Measurements from ENCODE around the gene SLC25A34.

The SLC25A34 gene

GRCh38 chr1:15714406-15715136, 21.5 kb upstream of the SLC25A34 start:
- DNase-seq (ENCODE audit: low read depth): peak; percentile 31

- DNase-seq (ENCODE audit: low read depth): no peak
Observed at GRCh38 chr1:15717418-15718125, 18.5 kb upstream of the SLC25A34 start.

DNA sequence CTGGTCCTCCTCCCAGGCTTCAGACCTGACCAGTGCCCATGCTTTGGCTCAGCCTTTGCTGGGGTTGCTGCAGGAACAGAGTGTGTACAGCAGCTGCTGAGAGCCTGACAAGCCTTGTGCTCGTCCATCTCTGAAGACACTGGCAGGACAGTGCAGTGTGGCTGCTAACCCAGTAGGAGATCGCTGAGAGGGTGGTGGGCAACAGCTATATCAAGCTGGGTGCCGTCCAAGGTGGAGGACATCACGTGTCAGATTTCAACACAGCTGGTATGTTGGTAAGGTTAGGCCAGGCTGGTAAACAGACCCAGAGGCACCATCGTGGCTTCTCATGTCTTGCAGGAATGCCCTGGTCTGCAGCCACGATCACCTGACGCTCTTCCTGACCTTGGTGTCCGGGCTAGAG, 17.9 kb upstream of the SLC25A34 start:
- no peak for DNase-seq (ENCODE audit: low read depth)

- no peak for DNase-seq (ENCODE audit: low read depth)
Observed at GRCh38 chr1:15719381-15720120, 16.5 kb upstream of the SLC25A34 start.

- DNase-seq (ENCODE audit: low read depth): no peak
Observed at GRCh38 chr1:15720861-15721260, 15.2 kb upstream of the SLC25A34 start.

DNA sequence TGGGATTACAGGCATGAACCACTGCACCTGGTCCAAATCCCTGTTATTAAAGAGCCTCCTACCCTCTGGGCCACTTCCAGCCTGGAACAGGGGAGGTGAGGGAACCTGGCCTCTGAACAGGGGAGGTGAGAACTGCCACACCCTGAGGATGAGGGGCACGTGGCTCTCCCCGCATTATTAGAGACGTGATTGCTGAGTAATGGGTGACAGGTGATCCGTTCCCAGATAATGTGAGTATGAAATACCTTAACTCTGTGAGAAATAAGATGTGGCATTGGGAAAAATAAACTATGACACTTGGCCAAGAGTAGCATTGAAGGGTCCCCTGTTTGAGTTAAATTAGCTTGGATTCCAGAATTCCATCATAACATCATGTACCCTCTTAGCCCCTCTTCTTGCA, 13.6 kb upstream of the SLC25A34 start:
- no peak for DNase-seq (ENCODE audit: low read depth)

GRCh38 chr1:15722836-15723532, 13.1 kb upstream of the SLC25A34 start:
- DNase-seq (ENCODE audit: low read depth): no peak

DNA sequence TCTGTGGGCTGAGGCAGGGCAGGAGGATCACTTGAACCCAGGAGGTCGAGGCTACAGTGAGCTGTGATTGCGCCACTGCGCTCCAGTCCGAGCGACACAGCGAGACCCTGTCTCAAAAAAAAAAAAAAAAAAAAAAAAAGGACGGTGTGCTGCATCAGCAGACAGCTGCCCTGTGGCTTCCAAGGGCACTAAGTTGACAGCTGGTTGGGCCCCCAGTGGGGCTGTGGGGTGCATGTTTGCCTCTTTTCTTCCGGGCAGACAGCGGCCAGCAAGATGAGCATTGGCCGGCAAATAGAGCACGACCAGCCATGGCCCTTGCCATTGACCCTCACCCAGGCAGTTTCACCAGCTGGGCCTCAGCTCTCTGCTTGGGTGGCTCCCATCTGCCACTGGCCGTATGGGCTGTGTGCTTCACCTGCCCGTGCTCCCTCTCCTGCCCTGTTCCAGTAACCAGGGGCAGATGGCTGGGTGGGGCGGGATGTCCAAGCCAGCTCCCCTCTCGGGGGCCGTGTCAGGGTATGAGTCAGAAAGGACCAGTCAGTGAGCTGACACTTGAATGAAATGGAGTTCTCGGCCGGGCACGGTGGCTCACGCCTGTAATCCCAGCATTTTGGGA, 12.3 kb upstream of the SLC25A34 start:
- DNase-seq (ENCODE audit: low read depth): no peak

- no peak for DNase-seq (ENCODE audit: low read depth)
Observed at GRCh38 chr1:15724949-15725880, 10.8 kb upstream of the SLC25A34 start.

DNA sequence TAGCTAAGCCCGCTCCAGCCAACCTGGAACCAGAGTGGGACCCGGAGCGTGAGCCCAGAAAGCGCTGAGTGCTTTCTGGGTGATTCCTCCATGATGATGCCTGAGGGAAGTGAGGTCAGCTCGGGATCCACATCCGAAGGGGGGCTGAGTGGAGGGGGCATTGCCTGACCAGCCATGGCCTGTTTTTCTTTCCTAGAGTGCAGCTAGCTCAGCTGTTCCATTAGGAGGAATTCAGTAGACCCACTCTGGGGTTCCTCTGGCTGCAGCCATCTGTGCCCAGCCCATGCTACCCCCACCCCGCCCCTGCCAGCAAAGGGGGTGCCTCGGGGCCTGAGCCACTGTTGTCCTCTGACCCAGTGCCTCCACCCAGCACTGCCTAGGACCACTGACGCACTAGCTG, 9.6 kb upstream of the SLC25A34 start:
- no peak for DNase-seq (ENCODE audit: low read depth)

GRCh38 chr1:15727021-15727420, 9.0 kb upstream of the SLC25A34 start:
- no peak for DNase-seq (ENCODE audit: low read depth)

DNA sequence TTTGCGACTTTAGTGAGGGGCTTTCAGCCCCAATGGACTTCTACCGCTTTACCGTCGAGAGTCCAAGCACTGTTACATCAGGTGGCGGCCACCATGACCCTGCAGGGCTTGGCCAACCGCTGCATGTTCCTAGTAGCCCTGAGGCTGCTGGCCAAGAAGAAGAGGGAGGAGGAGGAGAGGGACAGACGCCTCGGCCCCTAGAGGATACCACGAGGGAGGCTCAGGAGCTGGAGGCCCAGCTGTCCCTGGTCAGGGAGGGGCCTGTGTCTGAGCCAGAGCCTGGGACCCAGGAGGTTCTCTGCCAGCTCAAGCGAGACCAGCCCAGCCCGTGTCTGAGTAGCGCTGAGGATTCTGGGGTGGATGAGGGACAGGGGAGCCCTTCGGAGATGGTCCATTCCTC, 8.6 kb upstream of the SLC25A34 start:
- no peak for DNase-seq (ENCODE audit: low read depth)

- no peak for DNase-seq (ENCODE audit: low read depth)
Observed at GRCh38 chr1:15727866-15728534, 8.1 kb upstream of the SLC25A34 start.

GRCh38 chr1:15728937-15729657, 7.0 kb upstream of the SLC25A34 start:
- DNase-seq (ENCODE audit: low read depth): no peak

DNA sequence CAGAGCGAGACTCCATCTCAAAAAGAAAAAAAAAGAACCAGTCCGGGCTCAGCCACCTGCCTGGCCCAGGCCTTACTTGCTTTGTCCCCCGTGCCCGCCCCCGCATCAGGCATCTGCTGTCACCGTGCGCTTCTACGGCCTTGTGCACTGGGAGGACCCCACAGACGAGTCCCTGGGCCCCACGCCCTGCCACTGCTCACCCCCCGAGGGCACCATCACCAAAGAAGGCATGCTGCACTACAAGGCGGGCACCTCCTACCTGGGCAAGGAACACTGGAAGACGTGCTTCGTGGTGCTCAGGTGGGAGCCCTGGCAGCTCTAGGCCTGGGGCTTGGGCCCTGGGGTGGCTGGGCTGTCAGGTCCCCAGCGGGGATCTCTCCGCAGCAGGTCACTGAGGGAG, 5.6 kb upstream of the SLC25A34 start:
- no peak for DNase-seq (ENCODE audit: low read depth)

DNA sequence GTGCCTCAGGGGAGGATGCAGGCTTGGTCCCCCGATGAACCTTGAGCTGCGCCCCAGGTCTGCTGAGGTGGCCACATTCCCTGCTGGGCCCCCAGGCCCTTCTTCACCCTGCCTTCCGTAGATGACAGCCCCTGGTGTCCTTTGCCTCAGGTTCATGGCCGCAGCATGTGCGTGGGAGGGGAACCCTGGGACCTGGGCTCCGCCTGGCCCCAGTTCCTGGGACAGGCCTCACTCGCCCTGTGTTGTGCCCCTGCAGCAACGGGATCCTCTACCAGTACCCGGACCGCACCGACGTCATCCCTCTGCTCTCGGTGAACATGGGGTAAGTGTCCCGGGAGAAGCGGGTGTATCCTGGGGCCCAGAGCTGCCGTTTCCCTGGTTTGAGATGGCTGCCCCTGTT, 5.1 kb upstream of the SLC25A34 start:
- no peak for DNase-seq (ENCODE audit: low read depth)

- DNase-seq (ENCODE audit: low read depth): no peak
Observed at GRCh38 chr1:15731735-15732685, 4.0 kb upstream of the SLC25A34 start.

- no peak for DNase-seq (ENCODE audit: low read depth)
Observed at GRCh38 chr1:15732686-15733081, 3.4 kb upstream of the SLC25A34 start.

Data from fibroblast of the conjunctiva (primary cell).